Lower lobe of right lung (tissue), 2 donors: ENCODE measurements around the gene RCC1. TPM values are rescaled to one million over a fixed set of nuclear protein-coding genes. Genes with fewer than 3 reads are reported as not detected.
"Not testable (repeated sequence)": the region's sequence is repeated elsewhere in the genome, so short reads cannot be mapped to it uniquely, and the experiment has no call there.

Experiments used
- ATAC-seq, 2 donors: fragments of 200-7000 bp; cut with Tn5 transposase; one replicate each; pipeline ENCODE4 v1.9.1; 2020 to 2022; ENCODE audit warnings: mild to moderate bottlenecking in 2 of 2, moderate library complexity in 2 of 2
- DNase-seq: peaks from one replicate; pipeline ENCODE4 v3.0.0-alpha.2; 2020
- H3K27ac ChIP-seq: fragments of 200-600 bp; one replicate; pipeline ENCODE4 v1.8.0; 2022
- H3K27me3 ChIP-seq: fragments of 200-600 bp; one replicate; pipeline ENCODE4 v1.8.0; 2022; ENCODE audit warnings: low read depth
- H3K36me3 ChIP-seq: fragments of 200-600 bp; one replicate; pipeline ENCODE4 v1.8.0; 2022; ENCODE audit warnings: mild to moderate bottlenecking
- H3K4me1 ChIP-seq: fragments of 200-600 bp; one replicate; pipeline ENCODE4 v1.8.0; 2022
- H3K4me3 ChIP-seq: fragments of 200-600 bp; one replicate; pipeline ENCODE4 v1.8.0; 2022; ENCODE audit warnings: mild to moderate bottlenecking
- H3K9me3 ChIP-seq: fragments of 200-600 bp; one replicate; pipeline ENCODE4 v1.8.0; 2022
- intact Hi-C: fragments of 100-400 bp; cut with DNase I; formaldehyde crosslinking; loops from one replicate; pipeline ENCODE4 v1.11.0; 2022
- total RNA-seq: library from RNA; stranded (reverse); fragmentation: NEBNext Ultra II Directional; extraction: Animal tissue kit (Norgen Biotek cat#: 25700); gene quantifications from one replicate; pipeline ENCODE4 v1.2.1, GENCODE V29; 2021
- TF ChIP-seq, protein P1 (sequence below): fragments of 200-600 bp; IDR thresholded peaks from one replicate; pipeline ENCODE4 v1.8.0; 2022; ENCODE audit warnings: antibody characterized with exemption, mild to moderate bottlenecking
- donor health status: DM: no; HTN: yes; CAD: no; lungs with severe emphysema.

The RCC1 gene
- total RNA-seq, 1 donor from 2014 or later, result 29.1 TPM

DNA sequence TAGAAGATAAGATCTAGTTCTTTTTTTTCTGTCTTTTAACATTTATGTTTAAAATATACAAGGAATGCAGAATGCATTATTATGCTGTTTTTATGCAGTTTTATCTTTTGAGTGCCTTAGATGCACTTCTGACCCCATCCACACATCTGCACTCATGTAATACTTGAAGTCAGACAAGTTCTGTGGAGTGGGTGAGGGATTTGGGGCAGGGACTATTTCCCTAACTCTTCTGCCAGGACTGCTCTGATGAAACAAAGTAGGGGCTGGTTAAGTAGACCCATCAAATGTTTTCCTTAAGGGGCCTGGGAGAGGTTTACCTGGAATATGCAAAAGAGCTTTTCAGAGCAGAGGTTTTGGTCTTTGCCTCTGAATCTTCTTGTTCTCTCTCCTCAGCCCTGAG lies 58.5 kb downstream of the RCC1 start:
- H3K27me3 ChIP-seq, result no peaks in the 10 kb centered on the region
- H3K4me3 ChIP-seq, result no peak overlapping the region
- intact Hi-C loops, result no loop called here
- peak overlapping the region; percentile 51 for H3K27ac ChIP-seq
- H3K36me3 ChIP-seq, result peaks cover 100% of the 10 kb centered on the region
- ATAC-seq (peak in 1 of 2 donors; percentile 55), DNase-seq (no peak)
- H3K4me1 ChIP-seq, result no peaks in the 10 kb centered on the region
- no peaks in the 10 kb centered on the region for H3K9me3 ChIP-seq
- TF ChIP-seq, protein P1, sequence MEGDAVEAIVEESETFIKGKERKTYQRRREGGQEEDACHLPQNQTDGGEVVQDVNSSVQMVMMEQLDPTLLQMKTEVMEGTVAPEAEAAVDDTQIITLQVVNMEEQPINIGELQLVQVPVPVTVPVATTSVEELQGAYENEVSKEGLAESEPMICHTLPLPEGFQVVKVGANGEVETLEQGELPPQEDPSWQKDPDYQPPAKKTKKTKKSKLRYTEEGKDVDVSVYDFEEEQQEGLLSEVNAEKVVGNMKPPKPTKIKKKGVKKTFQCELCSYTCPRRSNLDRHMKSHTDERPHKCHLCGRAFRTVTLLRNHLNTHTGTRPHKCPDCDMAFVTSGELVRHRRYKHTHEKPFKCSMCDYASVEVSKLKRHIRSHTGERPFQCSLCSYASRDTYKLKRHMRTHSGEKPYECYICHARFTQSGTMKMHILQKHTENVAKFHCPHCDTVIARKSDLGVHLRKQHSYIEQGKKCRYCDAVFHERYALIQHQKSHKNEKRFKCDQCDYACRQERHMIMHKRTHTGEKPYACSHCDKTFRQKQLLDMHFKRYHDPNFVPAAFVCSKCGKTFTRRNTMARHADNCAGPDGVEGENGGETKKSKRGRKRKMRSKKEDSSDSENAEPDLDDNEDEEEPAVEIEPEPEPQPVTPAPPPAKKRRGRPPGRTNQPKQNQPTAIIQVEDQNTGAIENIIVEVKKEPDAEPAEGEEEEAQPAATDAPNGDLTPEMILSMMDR, result no peak

DNA sequence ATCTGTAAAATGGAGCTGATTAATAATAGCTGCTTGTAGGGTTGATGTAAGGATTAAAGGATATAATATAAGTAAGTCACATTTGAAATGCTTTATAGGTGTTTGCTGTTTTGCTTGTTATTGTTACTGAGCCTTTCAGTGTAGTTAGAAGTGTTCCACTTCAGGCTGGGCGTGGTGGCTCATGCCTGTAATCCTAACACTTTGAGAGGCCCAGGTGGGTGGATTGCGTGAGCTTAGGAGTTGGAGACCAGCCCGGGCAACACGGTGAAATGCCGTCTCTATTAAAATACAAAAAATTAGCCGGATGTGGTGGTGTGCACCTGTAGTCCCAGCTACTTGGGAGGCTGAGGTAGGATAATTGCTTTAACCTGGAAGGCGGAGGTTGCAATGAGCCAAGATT lies 59.2 kb downstream of the RCC1 start:
- intact Hi-C loops, result no loop called here
- ATAC-seq (peak; percentile 74 to 80), DNase-seq (peak; percentile 64)
- no peaks in the 10 kb centered on the region for H3K9me3 ChIP-seq
- H3K4me3 ChIP-seq, result no peak overlapping the region
- no peaks in the 10 kb centered on the region for H3K27me3 ChIP-seq
- TF ChIP-seq, protein P1, result no peak
- peak overlapping the region; percentile 51 for H3K27ac ChIP-seq
- H3K36me3 ChIP-seq, result peaks cover 100% of the 10 kb centered on the region
- H3K4me1 ChIP-seq, result no peaks in the 10 kb centered on the region

DNA sequence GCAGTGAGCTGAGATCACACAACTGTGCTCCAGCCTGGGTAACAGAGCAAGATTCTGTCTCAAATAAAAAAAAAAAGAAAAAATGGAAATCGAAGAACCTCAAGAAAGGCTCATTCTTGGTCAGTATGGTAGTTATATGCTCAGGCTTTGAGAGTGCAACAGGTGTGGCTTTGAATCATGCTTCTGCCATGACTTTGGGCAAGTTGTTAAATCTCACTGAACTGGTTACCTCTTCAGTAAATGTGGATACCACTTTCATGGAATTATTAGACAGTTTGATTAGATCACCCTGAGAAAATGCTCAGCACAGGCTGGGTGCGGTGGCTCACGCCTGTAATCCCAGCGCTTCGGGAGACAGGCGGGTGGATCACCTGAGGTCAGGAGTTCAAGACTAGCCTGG lies 59.9 kb downstream of the RCC1 start:
- no peak overlapping the region for H3K27ac ChIP-seq
- TF ChIP-seq, protein P1, result no peak
- H3K27me3 ChIP-seq, result no peaks in the 10 kb centered on the region
- H3K9me3 ChIP-seq, result no peaks in the 10 kb centered on the region
- H3K4me3 ChIP-seq, result no peak overlapping the region
- H3K36me3 ChIP-seq, result peaks cover 100% of the 10 kb centered on the region
- ATAC-seq (no peak), DNase-seq (no peak)
- intact Hi-C loops, result no loop called here
- H3K4me1 ChIP-seq, result no peaks in the 10 kb centered on the region

DNA sequence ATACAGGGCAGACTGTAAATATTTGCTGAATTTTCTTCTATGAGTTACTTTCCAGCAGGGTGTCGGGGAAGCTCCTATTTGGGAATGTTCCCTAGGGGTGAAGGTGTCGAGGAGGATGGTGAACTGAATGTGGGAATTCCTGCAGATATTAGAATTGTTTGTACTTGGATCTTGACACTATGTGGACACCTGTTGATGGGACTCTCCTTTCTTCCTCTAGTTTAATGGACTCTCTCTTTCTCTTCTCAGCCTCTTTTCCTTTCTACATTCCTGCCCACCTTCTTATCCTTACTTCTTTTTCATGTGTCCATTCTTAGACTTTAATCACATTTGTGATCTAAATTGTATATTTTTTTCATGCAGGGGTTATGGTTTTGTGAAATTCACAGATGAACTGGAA lies 61.1 kb downstream of the RCC1 start:
- Histone ChIP-seq H3K4me3 (no peak overlapping the region), H3K36me3 (peaks cover 100% of the 10 kb centered on the region), H3K4me1 (no peaks in the 10 kb centered on the region), H3K9me3 (no peaks in the 10 kb centered on the region), H3K27ac (no peak overlapping the region), H3K27me3 (no peaks in the 10 kb centered on the region)
- no peak for ATAC-seq
- intact Hi-C loops, result no loop called here
- DNase-seq, result no peak
- TF ChIP-seq, protein P1, result no peak

DNA sequence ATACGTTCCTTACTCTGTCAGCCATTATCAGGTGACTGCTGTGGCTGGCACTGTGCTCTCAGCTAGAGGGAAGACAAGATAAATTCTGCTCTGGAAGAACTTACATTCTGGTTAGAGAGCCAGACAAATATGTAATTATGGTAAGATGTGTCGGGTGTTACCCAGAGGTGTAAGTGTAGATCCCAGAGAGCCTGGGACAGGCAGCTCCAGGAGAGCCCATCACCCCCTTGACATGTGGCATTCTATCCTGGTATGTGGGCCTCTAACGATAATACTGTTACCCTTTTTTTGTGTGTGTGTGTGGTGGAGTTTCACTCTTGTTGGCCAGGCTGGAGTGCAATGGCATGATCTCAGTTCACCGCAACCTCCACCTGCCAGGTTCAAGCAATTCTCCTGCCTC lies 66.1 kb downstream of the RCC1 start:
- Histone ChIP-seq H3K4me1 (no peaks in the 10 kb centered on the region), H3K9me3 (no peaks in the 10 kb centered on the region), H3K27ac (no peak overlapping the region), H3K27me3 (no peaks in the 10 kb centered on the region), H3K4me3 (no peak overlapping the region), H3K36me3 (peaks cover 94% of the 10 kb centered on the region)
- TF ChIP-seq, protein P1, result no peak
- DNase-seq, result no peak
- intact Hi-C loops, result no loop called here
- no peak for ATAC-seq

DNA sequence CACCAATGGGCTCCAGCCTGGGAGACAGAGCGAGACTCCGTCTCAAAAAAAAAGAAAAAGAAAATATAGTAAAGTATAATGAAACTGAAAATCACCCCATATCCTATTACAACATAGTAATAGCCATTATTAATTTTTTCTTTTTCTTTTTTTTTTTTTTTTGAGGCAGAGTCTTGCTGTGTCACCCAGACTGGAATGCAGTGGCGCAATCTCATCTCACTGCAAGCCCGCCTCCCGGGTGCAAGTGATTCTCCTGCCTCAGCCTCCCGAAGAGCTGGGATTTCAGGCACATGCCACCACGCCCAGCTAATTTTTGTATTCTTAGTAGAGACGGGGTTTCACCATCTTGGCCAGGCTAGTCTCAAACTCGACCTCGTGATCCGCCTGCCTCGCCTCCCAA lies 67.0 kb downstream of the RCC1 start:
- H3K36me3 ChIP-seq, result peaks cover 94% of the 10 kb centered on the region
- H3K4me1 ChIP-seq, H3K4me3 ChIP-seq, H3K27ac ChIP-seq, H3K9me3 ChIP-seq, DNase-seq, H3K27me3 ChIP-seq, intact Hi-C loops, ATAC-seq: not testable (repeated sequence)
